HG03095 (cell line): ENCODE results near the gene UBE2QL1.
A peak's percentile ranks its signal among the peaks of the same experiment; 100 is the strongest.

Experiments
- ATAC-seq: cut with Tn5 transposase; IDR thresholded peaks from one replicate; pipeline ENCODE4 v1.9.1; 2021; ENCODE audit warnings: moderate library complexity; ENCODE audit not compliant: unreplicated experiment

The UBE2QL1 gene

GRCh38 chr5:6473284-6473683 lies 24.6 kb downstream of the UBE2QL1 start:
- no peak for ATAC-seq

GRCh38 chr5:6475626-6476312 lies 27.1 kb downstream of the UBE2QL1 start:
- ATAC-seq = no peak

- ATAC-seq = no peak
These were observed 27.6 kb downstream of the UBE2QL1 start for GRCh38 chr5:6476313-6476661.

- ATAC-seq = no peak
These were observed 30.1 kb downstream of the UBE2QL1 start for GRCh38 chr5:6478793-6479192.

- ATAC-seq = peak; percentile 44
These were observed 31.7 kb downstream of the UBE2QL1 start for GRCh38 chr5:6480133-6481051.

- no peak for ATAC-seq
These were observed 34.1 kb downstream of the UBE2QL1 start for GRCh38 chr5:6482735-6483134.

- ATAC-seq = peak; percentile 87
These were observed 35.3 kb downstream of the UBE2QL1 start for GRCh38 chr5:6483880-6484382.

GRCh38 chr5:6484446-6484845 lies 35.8 kb downstream of the UBE2QL1 start:
- no peak for ATAC-seq

GRCh38 chr5:6484899-6485298 lies 36.2 kb downstream of the UBE2QL1 start:
- no peak for ATAC-seq

GRCh38 chr5:6485441-6485840 lies 36.8 kb downstream of the UBE2QL1 start:
- ATAC-seq = no peak

GRCh38 chr5:6486074-6486473 lies 37.4 kb downstream of the UBE2QL1 start:
- ATAC-seq = no peak

GRCh38 chr5:6487081-6487480 lies 38.4 kb downstream of the UBE2QL1 start:
- ATAC-seq = no peak

GRCh38 chr5:6488021-6488420 lies 39.4 kb downstream of the UBE2QL1 start:
- no peak for ATAC-seq

- no peak for ATAC-seq
These were observed 41.1 kb downstream of the UBE2QL1 start for GRCh38 chr5:6489643-6490185.

- no peak for ATAC-seq
These were observed 41.6 kb downstream of the UBE2QL1 start for GRCh38 chr5:6490246-6490645.

- no peak for ATAC-seq
These were observed 42.0 kb downstream of the UBE2QL1 start for GRCh38 chr5:6490693-6491092.

GRCh38 chr5:6491196-6491918 lies 42.7 kb downstream of the UBE2QL1 start:
- no peak for ATAC-seq

GRCh38 chr5:6491919-6492290 lies 43.2 kb downstream of the UBE2QL1 start:
- ATAC-seq = no peak

- no peak for ATAC-seq
These were observed 44.3 kb downstream of the UBE2QL1 start for GRCh38 chr5:6492934-6493333.

GRCh38 chr5:6493681-6494454 lies 45.2 kb downstream of the UBE2QL1 start:
- no peak for ATAC-seq
